GM12865 (cell line): ENCODE measurements around the gene KLHDC2.

Source experiments
- DNase-seq: peaks from one replicate; pipeline ENCODE4 v3.0.0; 2010; ENCODE audit warnings: low read depth
- H3K4me3 ChIP-seq: 2 replicates; pipeline ENCODE4 v1.5.1; 2011; ENCODE audit warnings: mild to moderate bottlenecking, low read depth, low read length, control low read depth
- TF ChIP-seq, protein P1 (sequence below): IDR thresholded peaks from 2 replicates; pipeline ENCODE4 v1.5.1; 2011; ENCODE audit warnings: low read length, control low read depth, low read depth, inconsistent platforms; ENCODE audit not compliant: insufficient read depth; ENCODE audit errors: missing control alignments

Gene KLHDC2

DNA sequence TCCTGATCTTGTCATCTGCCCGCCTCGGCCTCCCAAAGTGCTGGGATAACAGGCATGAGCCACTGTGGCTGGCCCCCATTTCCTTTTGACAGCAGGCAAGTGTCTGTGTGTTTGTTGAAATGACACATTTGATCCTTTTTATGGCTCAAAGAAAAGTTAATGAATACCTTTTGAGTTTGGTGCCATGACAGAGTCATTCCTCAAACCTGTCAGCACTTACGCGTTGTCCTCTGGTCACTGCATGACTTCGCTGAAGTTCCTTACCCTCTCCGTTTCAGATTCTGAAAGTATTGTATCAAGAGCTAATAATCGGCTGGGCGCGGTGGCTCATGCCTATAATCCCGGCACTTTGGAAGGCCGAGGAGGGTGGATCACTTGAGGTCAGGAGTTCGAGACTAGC lies 52.2 kb downstream of the KLHDC2 start:
- TF ChIP-seq, protein P1, sequence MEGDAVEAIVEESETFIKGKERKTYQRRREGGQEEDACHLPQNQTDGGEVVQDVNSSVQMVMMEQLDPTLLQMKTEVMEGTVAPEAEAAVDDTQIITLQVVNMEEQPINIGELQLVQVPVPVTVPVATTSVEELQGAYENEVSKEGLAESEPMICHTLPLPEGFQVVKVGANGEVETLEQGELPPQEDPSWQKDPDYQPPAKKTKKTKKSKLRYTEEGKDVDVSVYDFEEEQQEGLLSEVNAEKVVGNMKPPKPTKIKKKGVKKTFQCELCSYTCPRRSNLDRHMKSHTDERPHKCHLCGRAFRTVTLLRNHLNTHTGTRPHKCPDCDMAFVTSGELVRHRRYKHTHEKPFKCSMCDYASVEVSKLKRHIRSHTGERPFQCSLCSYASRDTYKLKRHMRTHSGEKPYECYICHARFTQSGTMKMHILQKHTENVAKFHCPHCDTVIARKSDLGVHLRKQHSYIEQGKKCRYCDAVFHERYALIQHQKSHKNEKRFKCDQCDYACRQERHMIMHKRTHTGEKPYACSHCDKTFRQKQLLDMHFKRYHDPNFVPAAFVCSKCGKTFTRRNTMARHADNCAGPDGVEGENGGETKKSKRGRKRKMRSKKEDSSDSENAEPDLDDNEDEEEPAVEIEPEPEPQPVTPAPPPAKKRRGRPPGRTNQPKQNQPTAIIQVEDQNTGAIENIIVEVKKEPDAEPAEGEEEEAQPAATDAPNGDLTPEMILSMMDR = no peak
- H3K4me3 ChIP-seq = no peak overlapping the region
- no peak for DNase-seq

DNA sequence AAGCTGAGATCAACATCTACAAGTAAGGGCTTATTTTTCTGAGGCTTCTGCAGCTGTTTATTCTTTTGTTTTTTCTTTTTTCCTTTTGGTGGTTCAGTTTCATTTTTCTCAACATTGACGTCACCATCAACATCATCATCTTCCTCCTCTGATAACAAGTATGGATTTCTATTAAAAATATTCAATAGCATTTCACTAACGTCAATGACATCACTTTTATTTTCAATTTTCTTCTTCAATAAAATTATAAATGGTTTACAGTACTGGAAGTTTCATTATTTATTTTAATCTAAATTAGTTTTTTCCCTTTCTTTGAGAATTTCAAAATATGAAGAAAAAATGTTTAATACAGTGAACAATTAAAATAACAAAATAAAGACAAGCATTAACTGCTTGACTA lies 60.7 kb downstream of the KLHDC2 start:
- TF ChIP-seq, protein P1 = no peak
- H3K4me3 ChIP-seq = no peak overlapping the region
- DNase-seq = no peak
